GM23338 (cell line): ENCODE measurements around the gene ZNF451. TPM values are rescaled to one million over a fixed set of nuclear protein-coding genes. Genes with fewer than 3 reads are reported as not detected.

ENCODE experiments used
- ATAC-seq: fragments of 200-7000 bp; cut with Tn5 transposase; 3 replicates; pipeline ENCODE4 v1.9.1; 2020
- DNase-seq: peaks from one replicate; pipeline ENCODE4 v3.0.0-alpha.2; 2015; ENCODE audit warnings: low spot score
- H2AFZ ChIP-seq: fragments of 200-600 bp; sonication (generic); 2 replicates; pipeline ENCODE4 v1.8.0; 2016; ENCODE audit warnings: antibody characterized with exemption, mild to moderate bottlenecking, moderate library complexity
- H3F3A ChIP-seq: fragments of 200-600 bp; sonication (generic); replicated peaks from 2 replicates; pipeline ENCODE4 v1.8.0; 2017; ENCODE audit warnings: antibody characterized with exemption, mixed run types, low read depth
- H3K27ac ChIP-seq: fragments of 200-600 bp; sonication (generic); 2 replicates; pipeline ENCODE4 v1.6.1; 2016; ENCODE audit warnings: low read depth
- H3K27me3 ChIP-seq: fragments of 200-600 bp; sonication (generic); 2 replicates; pipeline ENCODE4 v1.8.0; 2016; ENCODE audit warnings: mild to moderate bottlenecking, mixed run types, moderate library complexity; ENCODE audit not compliant: insufficient read depth
- H3K36me3 ChIP-seq: fragments of 200-600 bp; sonication (generic); 2 replicates; pipeline ENCODE4 v1.8.0; 2016; ENCODE audit warnings: mild to moderate bottlenecking; ENCODE audit not compliant: insufficient read depth
- H3K4me1 ChIP-seq: fragments of 200-600 bp; sonication (generic); 2 replicates; pipeline ENCODE4 v1.8.0; 2016; ENCODE audit warnings: mild to moderate bottlenecking, moderate library complexity; ENCODE audit not compliant: insufficient read depth
- H3K4me2 ChIP-seq: fragments of 200-600 bp; sonication (generic); 2 replicates; pipeline ENCODE4 v1.7.1; 2017; ENCODE audit warnings: mixed run types
- H3K4me3 ChIP-seq: fragments of 200-600 bp; sonication (generic); 2 replicates; pipeline ENCODE4 v1.6.1; 2016; ENCODE audit warnings: mixed run types
- H3K79me2 ChIP-seq: fragments of 200-600 bp; sonication (generic); replicated peaks from 2 replicates; pipeline ENCODE4 v1.8.0; 2017; ENCODE audit warnings: mild to moderate bottlenecking; ENCODE audit not compliant: insufficient read depth
- H3K9me2 ChIP-seq: fragments of 200-600 bp; sonication (generic); 2 replicates; pipeline ENCODE4 v1.8.0; 2017; ENCODE audit not compliant: insufficient read depth
- H4K20me1 ChIP-seq: fragments of 200-600 bp; sonication (generic); replicated peaks from 2 replicates; pipeline ENCODE4 v1.8.0; 2017; ENCODE audit warnings: mild to moderate bottlenecking; ENCODE audit not compliant: insufficient read depth
- H3K27ac Mint-ChIP-seq: 2 replicates; pipeline ENCODE4 v1.8.0; 2020; ENCODE audit warnings: inconsistent platforms, mild to moderate bottlenecking, moderate library complexity, mixed read lengths
- H3K27me3 Mint-ChIP-seq: 3 replicates; pipeline ENCODE4 v1.8.0; 2022; ENCODE audit warnings: low read depth, mild to moderate bottlenecking, moderate library complexity, mixed read lengths, inconsistent platforms; ENCODE audit not compliant: insufficient read depth, poor library complexity
- H3K36me3 Mint-ChIP-seq: 3 replicates; pipeline ENCODE4 v1.8.0; 2021; ENCODE audit warnings: low read depth, mild to moderate bottlenecking, inconsistent platforms, moderate library complexity, mixed read lengths
- H3K4me1 Mint-ChIP-seq: 3 replicates; pipeline ENCODE4 v1.8.0; 2020; ENCODE audit warnings: mild to moderate bottlenecking, inconsistent platforms, mixed read lengths
- H3K4me3 Mint-ChIP-seq: 3 replicates; pipeline ENCODE4 v1.8.0; 2021; ENCODE audit warnings: moderate library complexity, mild to moderate bottlenecking, inconsistent platforms, mixed read lengths
- H3K9me3 Mint-ChIP-seq: 3 replicates; pipeline ENCODE4 v1.8.0; 2020; ENCODE audit warnings: moderate library complexity, mild to moderate bottlenecking, inconsistent platforms, mixed read lengths
- CREB1 ChIP-seq: fragments of 250-450 bp; sonication (Bioruptor Pico); IDR thresholded peaks from 2 replicates; pipeline ENCODE4 v1.5.0; 2020; ENCODE audit warnings: low read depth, mild to moderate bottlenecking, moderate library complexity
- CTCF ChIP-seq, 2 experiments: fragments of 200-600 bp in 1 of 2; sonication (generic) in 1 of 2; conservative IDR thresholded peaks; 2 replicates each; pipeline versions ENCODE4 v1.5.1 to v1.6.1; 2016 to 2017; ENCODE audit warnings: antibody characterized with exemption in 2 of 2, low read depth in 2 of 2, mild to moderate bottlenecking in 2 of 2, moderate library complexity in 1 of 2
- EZH2 ChIP-seq: fragments of 200-600 bp; sonication (generic); IDR thresholded peaks from one replicate; pipeline ENCODE4 v1.8.0; 2017; ENCODE audit warnings: antibody characterized with exemption, mild to moderate bottlenecking, low read depth; ENCODE audit not compliant: unreplicated experiment
- EZH2phosphoT487 ChIP-seq: fragments of 200-600 bp; sonication (generic); IDR thresholded peaks from one replicate; pipeline ENCODE4 v1.8.1; 2018; ENCODE audit warnings: antibody characterized with exemption; ENCODE audit not compliant: unreplicated experiment
- JUNB ChIP-seq: IDR thresholded peaks from one replicate; pipeline ENCODE4 v1.6.1; 2016; ENCODE audit warnings: antibody characterized with exemption; ENCODE audit not compliant: unreplicated experiment
- NANOG ChIP-seq: IDR thresholded peaks from 2 replicates; pipeline ENCODE4 v1.6.1; 2016; ENCODE audit warnings: antibody characterized with exemption, borderline replicate concordance
- POLR2AphosphoS5 ChIP-seq: IDR thresholded peaks from 2 replicates; pipeline ENCODE4 v1.6.1; 2016; ENCODE audit warnings: antibody characterized with exemption, low read depth
- REST ChIP-seq: IDR thresholded peaks from one replicate; pipeline ENCODE4 v1.6.1; 2018; ENCODE audit warnings: antibody characterized with exemption; ENCODE audit not compliant: unreplicated experiment
- STAT1 ChIP-seq: IDR thresholded peaks from one replicate; pipeline ENCODE4 v1.6.1; 2016; ENCODE audit warnings: antibody characterized with exemption; ENCODE audit not compliant: unreplicated experiment
- ZNF114 ChIP-seq: fragments of 250-450 bp; sonication (Bioruptor Pico); IDR thresholded peaks from 2 replicates; pipeline ENCODE4 v1.5.0; 2020; ENCODE audit warnings: mild to moderate bottlenecking, moderate library complexity
- ZNF331 ChIP-seq: fragments of 250-450 bp; sonication (Bioruptor Pico); IDR thresholded peaks from 2 replicates; pipeline ENCODE4 v1.5.0; 2020; ENCODE audit warnings: low read depth, mild to moderate bottlenecking, moderate library complexity
- ZNF462 ChIP-seq: fragments of 250-450 bp; sonication (Bioruptor Pico); IDR thresholded peaks from 2 replicates; pipeline ENCODE4 v1.5.0; 2020; ENCODE audit warnings: mild to moderate bottlenecking, moderate library complexity
- polyA plus RNA-seq: library from polyadenylated mRNA; unstranded; fragments of >200 nt; fragmentation: Nextera tagmentation; extraction: Ambion mirVana; gene quantifications from 2 replicates; pipeline ENCODE4 v1.2.1, GENCODE V29; 2016
- total RNA-seq: library from RNA; depleted of rRNA; stranded (reverse); fragments of >200 nt; shearing (Covaris generic); gene quantifications from 2 replicates; pipeline ENCODE4 v1.2.3, GENCODE V29; 2014
- TF ChIP-seq, protein P1 (sequence below): IDR thresholded peaks from 2 replicates; pipeline ENCODE4 v1.6.1; 2016; ENCODE audit warnings: antibody characterized with exemption

The ZNF451 gene
- total and polyA plus RNA-seq, 2 experiments from 2014 or later: 44.8 to 54.1 TPM

GRCh38 chr6:57165080-57165479 lies 75.1 kb downstream of the ZNF451 start:
- no peak for DNase-seq
- H3K36me3 ChIP-seq: peaks cover 10% of the 10 kb centered on the region; the same call in 1 of the 2 replicates
- no peak overlapping the region for H3K27ac Mint-ChIP-seq

More at GRCh38 chr6:57165080-57165479, 75.1 kb downstream of the ZNF451 start:
- Histone ChIP-seq H3K4me2 (no peak overlapping the region), H3K79me2 (no peaks in the 10 kb centered on the region), H4K20me1 (no peaks in the 10 kb centered on the region), H3K27ac (no peak overlapping the region), H3K4me3 (no peak overlapping the region), H3K9me2 (no peaks in the 10 kb centered on the region), H3K27me3 (no peaks in the 10 kb centered on the region), H3K4me1 (no peaks in the 10 kb centered on the region), H3F3A (0 out of 2 replicates have a peak, but pooled peaks cover 2% of the 10 kb centered on the region), H2AFZ (no peak overlapping the region)
- no peak overlapping the region for H3K4me3 Mint-ChIP-seq
- peaks cover 4% of the 10 kb centered on the region; the same call in 2 of the 3 replicates for H3K4me1 Mint-ChIP-seq
- H3K27me3 Mint-ChIP-seq: no peaks in the 10 kb centered on the region
- 0 out of 3 replicates have a peak, but pooled peaks cover 3% of the 10 kb centered on the region for H3K36me3 Mint-ChIP-seq
- ATAC-seq: no peak
- TF ChIP-seq EZH2: no peak
- no peak for TF ChIP-seq POLR2AphosphoS5
- TF ChIP-seq ZNF331: no peak
- no peak for TF ChIP-seq JUNB
- TF ChIP-seq, protein P1, sequence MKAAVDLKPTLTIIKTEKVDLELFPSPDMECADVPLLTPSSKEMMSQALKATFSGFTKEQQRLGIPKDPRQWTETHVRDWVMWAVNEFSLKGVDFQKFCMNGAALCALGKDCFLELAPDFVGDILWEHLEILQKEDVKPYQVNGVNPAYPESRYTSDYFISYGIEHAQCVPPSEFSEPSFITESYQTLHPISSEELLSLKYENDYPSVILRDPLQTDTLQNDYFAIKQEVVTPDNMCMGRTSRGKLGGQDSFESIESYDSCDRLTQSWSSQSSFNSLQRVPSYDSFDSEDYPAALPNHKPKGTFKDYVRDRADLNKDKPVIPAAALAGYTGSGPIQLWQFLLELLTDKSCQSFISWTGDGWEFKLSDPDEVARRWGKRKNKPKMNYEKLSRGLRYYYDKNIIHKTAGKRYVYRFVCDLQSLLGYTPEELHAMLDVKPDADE: no peak
- TF ChIP-seq CREB1 (CRISPR knock-in tag): no peak
- no peak for TF ChIP-seq STAT1
- no peak for TF ChIP-seq REST
- TF ChIP-seq EZH2phosphoT487: no peak
- no peak for TF ChIP-seq NANOG
- TF ChIP-seq ZNF462 (CRISPR knock-in tag): no peak
- no peak for TF ChIP-seq CTCF (conservative IDR thresholded peaks at IDR 0.05; ENCODE audit: low read depth in 2 of 2)
- no peak for TF ChIP-seq ZNF114 (CRISPR knock-in tag)
- H3K9me3 Mint-ChIP-seq: no peaks in the 10 kb centered on the region
